Tibial nerve (tissue), 3 donors: ENCODE measurements around the gene RPP14.

ENCODE experiments used
- POLR2A ChIP-seq, 2 donors: fragments of 450-650 bp; IDR thresholded peaks; one replicate each; pipeline ENCODE4 v1.6.1; 2017; ENCODE audit warnings: antibody characterized with exemption in 2 of 2, mild to moderate bottlenecking in 2 of 2, moderate library complexity in 2 of 2
- TF ChIP-seq, protein P1 (sequence below), 5 experiments: fragments of 200-600 bp in 3 of 5; fragments of 450-650 bp in 2 of 5; sonication (generic) in 3 of 5; IDR thresholded peaks; one replicate each; pipeline ENCODE4 v1.5.1; 2016 to 2019; ENCODE audit warnings: antibody characterized with exemption in 5 of 5, mild to moderate bottlenecking in 3 of 5, moderate library complexity in 2 of 5

DNA sequence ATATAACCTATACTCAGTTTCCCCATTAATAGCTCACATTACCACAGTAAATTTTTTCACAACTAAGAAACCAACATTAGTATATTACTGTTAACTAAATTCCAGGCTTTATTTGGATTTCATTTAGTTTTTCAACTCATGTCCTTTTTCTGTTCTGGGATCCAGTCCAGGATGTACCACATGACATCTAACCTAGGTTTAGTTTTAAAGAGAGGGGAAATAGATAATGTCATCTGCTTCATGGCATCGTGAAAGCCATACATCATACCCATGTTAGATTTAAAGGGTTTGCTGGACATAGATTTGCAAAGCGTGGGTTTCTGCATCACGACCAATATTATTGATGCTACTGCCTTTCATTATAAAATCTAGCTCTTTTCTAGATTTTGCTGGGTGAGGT, 33.2 kb upstream of the RPP14 start:
- TF ChIP-seq, protein P1, sequence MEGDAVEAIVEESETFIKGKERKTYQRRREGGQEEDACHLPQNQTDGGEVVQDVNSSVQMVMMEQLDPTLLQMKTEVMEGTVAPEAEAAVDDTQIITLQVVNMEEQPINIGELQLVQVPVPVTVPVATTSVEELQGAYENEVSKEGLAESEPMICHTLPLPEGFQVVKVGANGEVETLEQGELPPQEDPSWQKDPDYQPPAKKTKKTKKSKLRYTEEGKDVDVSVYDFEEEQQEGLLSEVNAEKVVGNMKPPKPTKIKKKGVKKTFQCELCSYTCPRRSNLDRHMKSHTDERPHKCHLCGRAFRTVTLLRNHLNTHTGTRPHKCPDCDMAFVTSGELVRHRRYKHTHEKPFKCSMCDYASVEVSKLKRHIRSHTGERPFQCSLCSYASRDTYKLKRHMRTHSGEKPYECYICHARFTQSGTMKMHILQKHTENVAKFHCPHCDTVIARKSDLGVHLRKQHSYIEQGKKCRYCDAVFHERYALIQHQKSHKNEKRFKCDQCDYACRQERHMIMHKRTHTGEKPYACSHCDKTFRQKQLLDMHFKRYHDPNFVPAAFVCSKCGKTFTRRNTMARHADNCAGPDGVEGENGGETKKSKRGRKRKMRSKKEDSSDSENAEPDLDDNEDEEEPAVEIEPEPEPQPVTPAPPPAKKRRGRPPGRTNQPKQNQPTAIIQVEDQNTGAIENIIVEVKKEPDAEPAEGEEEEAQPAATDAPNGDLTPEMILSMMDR (IDR thresholded peaks at IDR 0.05), result no peak
- no peak for TF ChIP-seq POLR2A (IDR thresholded peaks at IDR 0.05)
